Astrocyte (in vitro differentiated cells and primary cell): ENCODE measurements around the gene HSD17B8. TPM values are rescaled to one million over a fixed set of nuclear protein-coding genes. Genes with fewer than 3 reads are reported as not detected.

Experiments
- DNase-seq: peaks from one replicate; pipeline ENCODE4 v3.0.0-alpha.2; 2010; ENCODE audit warnings: low read depth
- FAIRE-seq: peaks from 2 replicates; lab custom pipeline; 2011; peaks lifted over from hg19 to GRCh38; lab: Jason Lieb, UNC
- H2AFZ ChIP-seq: 2 replicates; pipeline ENCODE4 v1.6.0; 2012; ENCODE audit warnings: low read depth, low read length, inconsistent platforms
- H3K27ac ChIP-seq: 2 replicates; pipeline ENCODE4 v1.5.1; 2011; ENCODE audit warnings: low read depth, low read length, inconsistent platforms
- H3K27me3 ChIP-seq: 2 replicates; pipeline ENCODE4 v1.6.0; 2011; ENCODE audit warnings: low read length, inconsistent platforms; ENCODE audit not compliant: insufficient read depth
- H3K36me3 ChIP-seq: 2 replicates; pipeline ENCODE4 v1.5.1; 2011; ENCODE audit warnings: low read length, inconsistent platforms; ENCODE audit not compliant: insufficient read depth
- H3K4me1 ChIP-seq: 2 replicates; pipeline ENCODE4 v1.5.1; 2011; ENCODE audit warnings: low read length, inconsistent platforms; ENCODE audit not compliant: insufficient read depth
- H3K4me2 ChIP-seq: 2 replicates; pipeline ENCODE4 v1.6.0; 2012; ENCODE audit warnings: low read length, inconsistent platforms
- H3K4me3 ChIP-seq: 2 replicates; pipeline ENCODE4 v1.5.1; 2011; ENCODE audit warnings: low read depth, mild to moderate bottlenecking, low read length, inconsistent platforms; ENCODE audit not compliant: insufficient read depth
- H3K79me2 ChIP-seq: 2 replicates; pipeline ENCODE4 v1.6.0; 2012; ENCODE audit warnings: mild to moderate bottlenecking, low read length, inconsistent platforms; ENCODE audit not compliant: insufficient read depth
- H3K9ac ChIP-seq: 2 replicates; pipeline ENCODE4 v1.6.0; 2012; ENCODE audit warnings: mild to moderate bottlenecking, low read length, inconsistent platforms
- H3K9me3 ChIP-seq: 2 replicates; pipeline ENCODE4 v1.5.1; 2012; ENCODE audit warnings: low read depth, mild to moderate bottlenecking, low read length, inconsistent platforms; ENCODE audit not compliant: insufficient read depth
- H4K20me1 ChIP-seq: 2 replicates; pipeline ENCODE4 v1.6.0; 2012; ENCODE audit warnings: low read length, inconsistent platforms; ENCODE audit not compliant: insufficient read depth
- H3K27ac Mint-ChIP-seq: one replicate; pipeline ENCODE4 v1.8.0; 2021; ENCODE audit warnings: mild to moderate bottlenecking, mixed read lengths; ENCODE audit not compliant: unreplicated experiment
- H3K27me3 Mint-ChIP-seq: one replicate; pipeline ENCODE4 v1.8.0; 2021; ENCODE audit warnings: low read depth, mixed read lengths; ENCODE audit not compliant: unreplicated experiment
- H3K36me3 Mint-ChIP-seq: one replicate; pipeline ENCODE4 v1.8.0; 2021; ENCODE audit warnings: low read depth, mixed read lengths; ENCODE audit not compliant: unreplicated experiment
- H3K4me1 Mint-ChIP-seq: one replicate; pipeline ENCODE4 v1.8.0; 2021; ENCODE audit warnings: low read depth, mixed read lengths; ENCODE audit not compliant: unreplicated experiment
- H3K4me3 Mint-ChIP-seq: one replicate; pipeline ENCODE4 v1.8.0; 2021; ENCODE audit warnings: mild to moderate bottlenecking, moderate library complexity, mixed read lengths; ENCODE audit not compliant: unreplicated experiment
- H3K9me3 Mint-ChIP-seq: one replicate; pipeline ENCODE4 v1.8.0; 2021; ENCODE audit warnings: mild to moderate bottlenecking, mixed read lengths; ENCODE audit not compliant: unreplicated experiment
- CTCF ChIP-seq: IDR thresholded peaks from 2 replicates; pipeline ENCODE4 v1.5.1; 2011; ENCODE audit warnings: low read depth, mild to moderate bottlenecking, inconsistent platforms, low read length, moderate library complexity; ENCODE audit not compliant: insufficient read depth
- EZH2 ChIP-seq: IDR thresholded peaks from 2 replicates; pipeline ENCODE4 v1.6.1; 2012; ENCODE audit warnings: mild to moderate bottlenecking, low read length, inconsistent platforms; ENCODE audit not compliant: insufficient read depth
- total RNA-seq: library from RNA; stranded (reverse); gene quantifications from 2 replicates; pipeline ENCODE4 v1.2.1, GENCODE V29; 2021

Gene HSD17B8
- total RNA-seq, 1 donor from 2014 or later, result 2.1 TPM

- no peaks in the 10 kb centered on the region for H3K27me3 ChIP-seq
- peaks cover 31% of the 10 kb centered on the region for H3K4me1 ChIP-seq
- peak overlapping the region; percentile 83 for H2AFZ ChIP-seq
- Mint-ChIP-seq H3K4me1 (peaks cover 26% of the 10 kb centered on the region), H3K9me3 (peaks cover 4% of the 10 kb centered on the region), H3K27me3 (peaks cover 3% of the 10 kb centered on the region), H3K36me3 (peaks cover 8% of the 10 kb centered on the region), H3K27ac (peak overlapping the region; percentile 89), H3K4me3 (peak overlapping the region; percentile 84)
- H3K4me3 ChIP-seq, result peak overlapping the region; percentile 64
- H3K9me3 ChIP-seq, result no peaks in the 10 kb centered on the region
- H3K27ac ChIP-seq, result peak overlapping the region; percentile 83
- H3K36me3 ChIP-seq, result peaks cover 6% of the 10 kb centered on the region
- H4K20me1 ChIP-seq, result peaks cover 3% of the 10 kb centered on the region
- peak overlapping the region; percentile 99 for H3K4me2 ChIP-seq
- FAIRE-seq (peak; percentile 34), DNase-seq (peak; percentile 76)
- H3K9ac ChIP-seq, result peak overlapping the region; percentile 88
- no peaks in the 10 kb centered on the region for H3K79me2 ChIP-seq
- TF ChIP-seq CTCF (no peak), EZH2 (no peak)
Measured at GRCh38 chr6:33249732-33250630, 45.5 kb downstream of the HSD17B8 start.

GRCh38 chr6:33250731-33251130, 46.3 kb downstream of the HSD17B8 start:
- H2AFZ ChIP-seq, result no peak overlapping the region
- TF ChIP-seq CTCF, result no peak
- no peak for TF ChIP-seq EZH2
- Mint-ChIP-seq H3K9me3 (peaks cover 4% of the 10 kb centered on the region), H3K27me3 (peaks cover 3% of the 10 kb centered on the region), H3K36me3 (peaks cover 8% of the 10 kb centered on the region), H3K27ac (peak overlapping the region; percentile 89), H3K4me3 (peak overlapping the region; percentile 84), H3K4me1 (peaks cover 26% of the 10 kb centered on the region)
- DNase-seq (no peak), FAIRE-seq (no peak)
- H4K20me1 ChIP-seq, result peaks cover 3% of the 10 kb centered on the region
- H3K27ac ChIP-seq, result peak overlapping the region; percentile 59
- H3K4me2 ChIP-seq, result peak overlapping the region; percentile 99
- peaks cover 31% of the 10 kb centered on the region for H3K4me1 ChIP-seq
- no peaks in the 10 kb centered on the region for H3K27me3 ChIP-seq
- H3K9ac ChIP-seq, result peak overlapping the region; percentile 36
- no peak overlapping the region for H3K4me3 ChIP-seq
- H3K9me3 ChIP-seq, result no peaks in the 10 kb centered on the region
- peaks cover 6% of the 10 kb centered on the region for H3K36me3 ChIP-seq
- H3K79me2 ChIP-seq, result no peaks in the 10 kb centered on the region
